Suprapubic skin (tissue), 4 donors: ENCODE results near the gene MICAL2.

Source experiments
- CTCF ChIP-seq, 2 donors: fragments of 200-600 bp in 1 of 2; fragments of 450-650 bp in 1 of 2; sonication (generic) in 1 of 2; IDR thresholded peaks; one replicate each; pipeline ENCODE4 v1.5.1; 2016 to 2019; ENCODE audit warnings: antibody characterized with exemption in 2 of 2, mild to moderate bottlenecking in 1 of 2, moderate library complexity in 1 of 2
- POLR2A ChIP-seq, 2 donors: fragments of 450-650 bp; IDR thresholded peaks; one replicate each; pipeline ENCODE4 v1.6.1; 2017; ENCODE audit warnings: antibody characterized with exemption in 2 of 2, mild to moderate bottlenecking in 2 of 2, moderate library complexity in 2 of 2
- POLR2AphosphoS5 ChIP-seq, 3 donors: sonication (generic); formaldehyde crosslinking; IDR thresholded peaks; one replicate each; pipeline ENCODE4 v1.6.1; 2017; ENCODE audit warnings: antibody characterized with exemption in 3 of 3

GRCh38 chr11:12139144-12139881 is 28.9 kb downstream of the MICAL2 start:
- TF ChIP-seq CTCF (IDR thresholded peaks at IDR 0.05) (no peak), POLR2AphosphoS5 (IDR thresholded peaks at IDR 0.05) (no peak), POLR2A (IDR thresholded peaks at IDR 0.05) (no peak)
